Measurements from ENCODE around the gene ZNF384. TPM values are rescaled to one million over a fixed set of nuclear protein-coding genes. Genes with fewer than 3 reads are reported as not detected.

The ZNF384 gene
- total RNA-seq (10 to 100 TPM; 88.6 to 88.7 TPM), polyA plus RNA-seq (10 to 100 TPM; 14.4 to 45.8 TPM)

GRCh38 chr12:6688999-6689882, at the start of gene ZNF384:
ZNF384 (minus strand) TSS chr12:6689375; CDS start chr12:6679520, 9,855 bp downstream.
- H3K36me3 Mint-ChIP-seq, result peaks cover 3 to 37% of the 10 kb centered on the region in 2 donors

GRCh38 chr12:6736754-6737153, 47.6 kb upstream of the ZNF384 start:
- Mint-ChIP-seq H3K27me3 (no peaks in the 10 kb centered on the region), H3K9me3 (no peaks in the 10 kb centered on the region), H3K27ac (no peak overlapping the region), H3K4me1 (no peaks in the 10 kb centered on the region), H3K36me3 (peaks cover 15 to 22% of the 10 kb centered on the region in 2 donors), H3K4me3 (no peak overlapping the region)
- CTCF ChIA-PET (ENCODE audit: partially characterized antibody), result interaction anchor here (0.6 to 1.5 kb wide), 3 partner anchors 88 to 524 kb away, joined by 3 to 5 read pairs (median 4); no protein-coding TSS in a partner anchor
- intact Hi-C loops (cut with micrococcal nuclease), result no loop called here
- H3K9me3 ChIP-seq (ENCODE audit: control insufficient read depth in 1 of 2, low read length in 2 of 2), result no peaks in the 10 kb centered on the region
- no peaks in the 10 kb centered on the region for H3K27me3 ChIP-seq (ENCODE audit: insufficient read depth, low read length)
- no peak overlapping the region for H3K4me3 ChIP-seq (ENCODE audit: low read length in 2 of 2)
- no peak for DNase-seq
- H3K36me3 ChIP-seq (ENCODE audit: insufficient read depth, low read length), result peaks cover 6% of the 10 kb centered on the region
- POLR2A ChIA-PET (ENCODE audit: partially characterized antibody), result no interaction called here
- H3K27ac ChIP-seq (ENCODE audit: low read depth, low read length), result no peak overlapping the region
- no peaks in the 10 kb centered on the region for H3K4me1 ChIP-seq (ENCODE audit: insufficient read depth, low read length)

More at GRCh38 chr12:6688999-6689882, at the start of gene ZNF384:
- DNase-seq, result peak; percentile 93 to 98 (median 97)
- H3K36me3 ChIP-seq (ENCODE audit: insufficient read depth, low read length), result no peaks in the 10 kb centered on the region
- CTCF ChIA-PET (ENCODE audit: partially characterized antibody), result interaction anchor here (0.8 to 2.0 kb wide), 15 partner anchors 15 to 202 kb away, joined by 3 to 24 read pairs (median 4); partner anchors contain the start of genes COPS7A, MLF2 and SPSB2
- H3K27ac ChIP-seq (ENCODE audit: low read depth, low read length), result peak within 1 kb of the TSS; percentile 93
- no peaks in the 10 kb centered on the region for H3K27me3 ChIP-seq (ENCODE audit: insufficient read depth, low read length)
- H3K4me1 ChIP-seq (ENCODE audit: insufficient read depth, low read length), result peaks cover 58% of the 10 kb centered on the region
- peak within 1 kb of the TSS; percentile 59 to 83 for H3K4me3 ChIP-seq (ENCODE audit: low read length in 2 of 2)
- H3K9me3 ChIP-seq (ENCODE audit: control insufficient read depth in 1 of 2, low read length in 2 of 2), result no peaks in the 10 kb centered on the region
- POLR2A ChIA-PET (ENCODE audit: partially characterized antibody), result interaction anchor here (0.6 to 2.7 kb wide), 65 partner anchors 10 to 500 kb away, joined by 3 to 158 read pairs (median 6); partner anchors contain the start of genes C12orf57, CD4, CDCA3 and COPS7A
- no peaks in the 10 kb centered on the region for H3K27me3 Mint-ChIP-seq
- intact Hi-C loops (cut with micrococcal nuclease), result loop anchor here (1.0 to 10.0 kb wide), 11 partner anchors 26 to 281 kb away; partner anchors contain the start of genes CHD4, COPS7A, EMG1 and ING4
- H3K4me3 Mint-ChIP-seq, result peak within 1 kb of the TSS; percentile 92 to 98 (median 96)
- peaks cover 40 to 59% (median 46%) of the 10 kb centered on the region in 4 donors for H3K4me1 Mint-ChIP-seq
- peak within 1 kb of the TSS; percentile 92 to 100 (median 99) for H3K27ac Mint-ChIP-seq
- H3K9me3 Mint-ChIP-seq, result no peaks in the 10 kb centered on the region

GRCh38 chr12:6735448-6736191, 46.4 kb upstream of the ZNF384 start:
- Histone ChIP-seq H3K4me3 (ENCODE audit: low read length in 2 of 2) (no peak overlapping the region), H3K27me3 (ENCODE audit: insufficient read depth, low read length) (no peaks in the 10 kb centered on the region), H3K27ac (ENCODE audit: low read depth, low read length) (no peak overlapping the region), H3K4me1 (ENCODE audit: insufficient read depth, low read length) (no peaks in the 10 kb centered on the region), H3K9me3 (ENCODE audit: control insufficient read depth in 1 of 2, low read length in 2 of 2) (no peaks in the 10 kb centered on the region), H3K36me3 (ENCODE audit: insufficient read depth, low read length) (peaks cover 15% of the 10 kb centered on the region)
- DNase-seq, result peak in 4 of 5 donors; percentile 19 to 32 (median 26)
- H3K27ac Mint-ChIP-seq, result peak overlapping the region in 1 of 7 donors; percentile 16
- ChIA-PET CTCF (ENCODE audit: partially characterized antibody) (interaction anchor here (0.8 to 2.4 kb wide), 5 partner anchors 9 to 186 kb away, joined by 3 to 10 read pairs (median 4); no protein-coding TSS in a partner anchor), POLR2A (ENCODE audit: partially characterized antibody) (interaction anchor here (1.2 to 2.1 kb wide), 2 partner anchors 12 to 47 kb away, joined by 3 to 8 read pairs; partner anchors contain the start of gene COPS7A)
- no peak overlapping the region for H3K4me3 Mint-ChIP-seq
- no peaks in the 10 kb centered on the region for H3K27me3 Mint-ChIP-seq
- intact Hi-C loops (cut with micrococcal nuclease), result loop anchor here (1.0 kb wide), 2 partner anchors 44 to 90 kb away; no protein-coding TSS in a partner anchor
- peaks cover 24 to 30% of the 10 kb centered on the region in 2 donors for H3K36me3 Mint-ChIP-seq
- H3K9me3 Mint-ChIP-seq, result no peaks in the 10 kb centered on the region
- H3K4me1 Mint-ChIP-seq, result no peaks in the 10 kb centered on the region

GRCh38 chr12:6734506-6735387, 45.6 kb upstream of the ZNF384 start:
- Mint-ChIP-seq H3K27ac (peak overlapping the region in 3 of 7 donors; percentile 29 to 68 (median 32)), H3K36me3 (peaks cover 29 to 36% of the 10 kb centered on the region in 2 donors), H3K4me1 (no peaks in the 10 kb centered on the region), H3K27me3 (no peaks in the 10 kb centered on the region), H3K9me3 (no peaks in the 10 kb centered on the region), H3K4me3 (no peak overlapping the region)
- Histone ChIP-seq H3K27me3 (ENCODE audit: insufficient read depth, low read length) (no peaks in the 10 kb centered on the region), H3K9me3 (ENCODE audit: control insufficient read depth in 1 of 2, low read length in 2 of 2) (no peaks in the 10 kb centered on the region), H3K27ac (ENCODE audit: low read depth, low read length) (no peak overlapping the region), H3K4me1 (ENCODE audit: insufficient read depth, low read length) (no peaks in the 10 kb centered on the region), H3K4me3 (ENCODE audit: low read length in 2 of 2) (no peak overlapping the region), H3K36me3 (ENCODE audit: insufficient read depth, low read length) (peaks cover 23% of the 10 kb centered on the region)
- POLR2A ChIA-PET (ENCODE audit: partially characterized antibody), result interaction anchor here (0.7 to 2.1 kb wide), 3 partner anchors 11 to 265 kb away, joined by 3 to 8 read pairs (median 3); partner anchors contain the start of gene COPS7A
- CTCF ChIA-PET (ENCODE audit: partially characterized antibody), result interaction anchor here (0.8 to 2.7 kb wide), 7 partner anchors 8 to 185 kb away, joined by 3 to 10 read pairs (median 4); partner anchors contain the start of gene PTMS
- intact Hi-C loops (cut with micrococcal nuclease), result loop anchor here (1.0 kb wide), 2 partner anchors 45 to 91 kb away; no protein-coding TSS in a partner anchor
- no peak for DNase-seq

- Mint-ChIP-seq H3K27me3 (no peaks in the 10 kb centered on the region), H3K4me3 (no peak overlapping the region), H3K27ac (no peak overlapping the region), H3K9me3 (no peaks in the 10 kb centered on the region), H3K36me3 (peaks cover 53 to 58% of the 10 kb centered on the region in 2 donors), H3K4me1 (peaks cover 7 to 13% (median 8%) of the 10 kb centered on the region in 4 donors)
- no peak for DNase-seq
- H3K36me3 ChIP-seq (ENCODE audit: insufficient read depth, low read length), result peaks cover 44% of the 10 kb centered on the region
- no peaks in the 10 kb centered on the region for H3K27me3 ChIP-seq (ENCODE audit: insufficient read depth, low read length)
- H3K27ac ChIP-seq (ENCODE audit: low read depth, low read length), result no peak overlapping the region
- no peaks in the 10 kb centered on the region for H3K9me3 ChIP-seq (ENCODE audit: control insufficient read depth in 1 of 2, low read length in 2 of 2)
- intact Hi-C loops (cut with micrococcal nuclease), result no loop called here
- POLR2A ChIA-PET (ENCODE audit: partially characterized antibody), result interaction anchor here (0.6 kb wide), 2 partner anchors 40 to 135 kb away, joined by 4 read pairs; no protein-coding TSS in a partner anchor
- CTCF ChIA-PET (ENCODE audit: partially characterized antibody), result no interaction called here
- peaks cover 7% of the 10 kb centered on the region for H3K4me1 ChIP-seq (ENCODE audit: insufficient read depth, low read length)
- no peak overlapping the region for H3K4me3 ChIP-seq (ENCODE audit: low read length in 2 of 2)
These were observed 41.0 kb upstream of the ZNF384 start for GRCh38 chr12:6730169-6730568.

- Histone ChIP-seq H3K4me1 (ENCODE audit: insufficient read depth, low read length) (peaks cover 16% of the 10 kb centered on the region), H3K27me3 (ENCODE audit: insufficient read depth, low read length) (no peaks in the 10 kb centered on the region), H3K27ac (ENCODE audit: low read depth, low read length) (no peak overlapping the region), H3K9me3 (ENCODE audit: control insufficient read depth in 1 of 2, low read length in 2 of 2) (no peaks in the 10 kb centered on the region), H3K4me3 (ENCODE audit: low read length in 2 of 2) (no peak overlapping the region), H3K36me3 (ENCODE audit: insufficient read depth, low read length) (peaks cover 41% of the 10 kb centered on the region)
- H3K36me3 Mint-ChIP-seq, result peaks cover 44 to 51% of the 10 kb centered on the region in 2 donors
- intact Hi-C loops (cut with micrococcal nuclease), result no loop called here
- peak overlapping the region in 1 of 7 donors; percentile 29 for H3K27ac Mint-ChIP-seq
- no peaks in the 10 kb centered on the region for H3K27me3 Mint-ChIP-seq
- ChIA-PET POLR2A (ENCODE audit: partially characterized antibody) (no interaction called here), CTCF (ENCODE audit: partially characterized antibody) (no interaction called here)
- no peak overlapping the region for H3K4me3 Mint-ChIP-seq
- DNase-seq, result no peak
- H3K4me1 Mint-ChIP-seq, result peaks cover 12 to 20% (median 14%) of the 10 kb centered on the region in 4 donors
- H3K9me3 Mint-ChIP-seq, result no peaks in the 10 kb centered on the region
These were observed 40.0 kb upstream of the ZNF384 start for GRCh38 chr12:6729186-6729585.

Data from CD4-positive, alpha-beta memory T cell (primary cell).